NCI-H510A treated with DMSO at 0.1 percent for 48 hours (cell line): ENCODE data around the gene AIPL1.
A peak's percentile ranks its signal among the peaks of the same experiment; 100 is the strongest.

Source experiments
- DNase-seq: peaks from one replicate; lab custom pipeline; 2025; lab: John Stamatoyannopoulos, UW

AIPL1 gene

DNA sequence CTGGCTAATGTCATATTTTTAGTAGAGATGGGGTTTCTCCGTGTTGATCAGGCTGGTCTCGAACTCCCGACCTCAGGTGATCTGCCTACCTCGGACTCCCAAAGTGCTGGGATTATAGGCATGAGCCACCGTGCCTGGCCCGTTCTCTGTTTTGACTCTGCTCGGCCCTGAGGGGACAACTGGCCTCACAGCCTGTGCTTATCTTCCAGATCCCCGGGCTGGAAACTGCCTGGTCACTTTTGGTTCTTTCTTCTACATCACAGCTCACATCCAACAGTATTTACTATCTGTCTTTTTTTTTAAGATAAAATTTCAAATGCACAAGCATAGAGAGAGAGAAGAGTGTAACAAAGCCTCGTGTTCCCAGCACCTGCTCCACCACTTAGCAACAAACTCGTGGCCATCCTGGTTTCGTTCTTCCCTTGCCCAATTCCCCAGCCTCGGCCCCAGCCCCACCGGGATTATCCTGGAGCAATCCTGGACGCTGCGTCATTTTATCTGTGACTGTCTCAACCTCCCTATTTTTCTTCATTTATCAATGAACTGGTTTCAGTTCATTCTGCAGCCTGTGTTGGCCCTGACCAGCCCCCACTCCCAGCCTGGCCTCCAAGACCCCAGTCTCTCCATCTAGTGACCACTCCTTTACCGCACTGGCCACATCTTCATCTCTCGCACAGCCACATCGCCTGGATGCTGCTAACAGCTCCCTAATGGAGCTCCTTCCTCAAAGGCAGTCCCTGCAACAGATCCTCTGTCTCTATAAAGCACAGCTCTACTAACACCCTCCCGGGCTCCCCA is 30.5 kb upstream of the AIPL1 start:
- DNase-seq, result no peak

DNA sequence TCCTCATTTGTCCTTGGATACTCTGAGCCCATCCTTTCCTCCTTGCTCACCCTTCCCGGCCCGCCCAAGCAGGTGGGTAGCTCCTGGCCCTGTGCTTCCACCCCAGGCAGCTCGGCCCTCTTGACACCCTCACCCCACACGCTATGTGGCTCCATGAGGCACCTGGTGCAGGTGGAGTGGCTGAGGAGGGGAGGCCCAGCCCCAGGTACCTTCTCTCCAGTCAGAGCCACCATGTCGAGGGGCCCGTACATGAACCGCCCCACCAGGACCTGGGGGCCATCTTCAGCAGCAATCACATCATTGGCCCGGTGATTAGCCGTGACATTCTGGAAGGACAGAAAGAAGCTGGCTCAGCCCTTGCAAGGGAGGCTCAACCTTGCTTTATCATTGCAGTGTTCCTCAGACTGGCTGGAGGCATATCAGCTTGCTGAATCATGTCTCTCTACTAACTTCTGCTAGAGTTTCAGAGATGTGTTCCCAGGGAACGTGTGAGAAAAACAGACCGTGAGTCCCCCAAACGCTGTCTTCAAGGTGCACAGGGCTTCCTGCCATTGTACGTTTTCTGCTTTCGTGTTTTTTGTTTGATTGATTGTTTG is 29.6 kb upstream of the AIPL1 start:
- no peak for DNase-seq

DNA sequence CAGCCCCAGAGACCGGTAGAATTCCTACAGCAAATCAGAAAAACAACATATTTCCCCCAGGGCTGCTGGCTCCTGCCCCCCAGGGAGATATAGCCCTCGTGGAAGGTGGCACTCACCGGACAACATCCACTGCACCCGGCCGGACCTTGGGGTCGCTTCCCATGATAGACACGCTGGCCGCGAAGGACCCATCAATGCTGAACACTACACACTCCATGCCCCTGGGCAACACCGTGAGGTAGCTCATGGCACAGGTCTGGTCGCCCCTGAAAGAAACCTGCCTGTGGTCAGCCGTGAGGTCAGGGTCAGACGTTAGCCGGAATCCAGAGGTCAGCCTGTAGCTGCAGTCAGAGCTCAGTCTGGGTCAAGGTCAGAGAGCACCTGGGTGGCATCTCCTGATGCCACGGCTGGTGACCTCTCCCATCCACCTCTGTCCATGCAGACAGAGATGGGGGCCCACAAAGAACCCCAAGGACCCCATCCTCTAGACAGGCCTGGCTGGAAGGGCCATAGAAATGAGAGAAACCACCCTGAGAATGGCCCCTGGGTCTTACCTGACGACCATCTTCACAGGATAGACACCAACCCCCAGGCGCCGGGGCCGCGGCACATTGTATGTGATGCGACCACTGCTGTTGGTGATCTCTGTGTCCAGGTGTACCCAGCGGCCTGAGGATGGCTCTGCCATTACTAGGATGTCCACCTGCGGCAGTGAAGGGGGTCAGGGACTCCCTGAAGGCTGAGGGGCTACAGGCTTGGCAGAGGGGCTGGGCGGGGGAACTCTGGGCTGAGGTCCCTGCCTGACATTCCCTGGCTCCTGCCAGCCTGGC is 28.9 kb upstream of the AIPL1 start:
- DNase-seq, result no peak

DNA sequence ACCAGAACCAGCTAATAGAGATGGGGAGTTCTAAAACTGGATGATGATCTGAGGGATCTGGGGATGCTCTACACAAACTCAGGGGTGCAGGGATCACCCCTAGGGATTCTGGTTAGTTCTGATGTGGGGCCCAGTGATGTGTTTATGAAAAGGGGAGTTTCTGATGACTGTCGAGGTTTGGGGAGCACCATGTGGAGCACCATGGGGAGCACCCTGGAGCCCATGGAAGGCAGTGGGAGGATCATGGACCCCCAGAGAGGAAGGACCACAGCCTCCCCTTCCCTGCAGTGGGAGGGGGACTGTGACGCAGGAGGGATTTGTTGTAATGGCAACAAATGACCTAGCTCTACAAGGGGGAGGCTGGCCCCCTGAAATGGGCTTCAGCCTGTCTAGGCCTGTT is 27.8 kb upstream of the AIPL1 start:
- DNase-seq, result no peak

DNA sequence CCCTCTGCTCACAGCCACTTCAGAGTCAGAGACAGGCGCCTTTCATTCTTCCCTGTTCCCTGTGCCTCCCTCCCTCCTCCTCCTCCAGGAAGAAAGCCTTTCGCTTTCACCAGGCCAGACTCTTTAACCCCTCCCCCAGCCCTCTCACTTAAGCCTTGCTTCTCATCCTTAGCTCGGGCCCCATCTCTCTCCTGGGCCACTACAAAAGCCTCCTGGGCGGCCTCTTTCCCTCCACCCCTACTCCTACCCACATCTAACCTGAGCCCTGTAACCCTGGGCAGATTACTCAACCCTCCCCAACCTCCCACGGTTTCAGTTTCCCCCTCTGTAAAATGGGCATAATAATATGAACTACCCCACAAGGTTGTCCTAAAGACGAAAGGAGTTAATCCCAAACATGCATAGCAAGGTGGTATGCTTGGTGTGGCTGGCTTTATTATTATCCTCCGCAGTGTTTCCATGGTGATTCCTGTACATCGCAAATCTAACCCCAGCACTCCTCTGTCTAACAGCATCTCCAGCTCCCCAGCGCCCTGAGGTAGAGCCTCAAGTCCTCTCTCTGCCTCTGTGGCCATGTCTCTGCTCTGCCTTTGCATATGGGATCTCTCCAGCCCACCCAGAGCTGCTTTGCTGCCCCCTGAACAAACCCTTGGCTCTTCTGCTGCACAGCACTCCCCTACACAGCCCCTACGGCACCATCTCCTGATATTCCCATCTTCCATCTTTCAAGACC is 27.0 kb upstream of the AIPL1 start:
- no peak for DNase-seq

DNA sequence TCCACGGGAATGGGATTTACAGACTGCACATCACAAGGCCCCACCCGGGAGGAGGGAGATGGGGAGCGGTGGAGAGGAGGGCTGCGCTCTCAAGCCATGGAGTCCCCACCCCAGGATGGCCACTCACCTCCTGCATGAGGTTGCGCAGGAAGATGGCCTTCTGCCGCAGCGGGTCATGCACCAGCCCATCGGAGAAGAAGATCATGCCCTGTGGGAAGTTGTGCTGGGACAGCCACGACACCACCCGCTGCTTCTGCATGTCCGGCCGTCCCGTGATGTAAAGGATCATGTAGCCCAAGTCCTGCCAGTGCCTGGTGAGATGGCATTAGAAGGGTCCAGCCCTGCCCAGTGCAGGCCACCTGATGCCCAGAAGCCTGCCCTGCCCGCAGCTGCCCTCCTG is 26.3 kb upstream of the AIPL1 start:
- DNase-seq, result no peak

DNA sequence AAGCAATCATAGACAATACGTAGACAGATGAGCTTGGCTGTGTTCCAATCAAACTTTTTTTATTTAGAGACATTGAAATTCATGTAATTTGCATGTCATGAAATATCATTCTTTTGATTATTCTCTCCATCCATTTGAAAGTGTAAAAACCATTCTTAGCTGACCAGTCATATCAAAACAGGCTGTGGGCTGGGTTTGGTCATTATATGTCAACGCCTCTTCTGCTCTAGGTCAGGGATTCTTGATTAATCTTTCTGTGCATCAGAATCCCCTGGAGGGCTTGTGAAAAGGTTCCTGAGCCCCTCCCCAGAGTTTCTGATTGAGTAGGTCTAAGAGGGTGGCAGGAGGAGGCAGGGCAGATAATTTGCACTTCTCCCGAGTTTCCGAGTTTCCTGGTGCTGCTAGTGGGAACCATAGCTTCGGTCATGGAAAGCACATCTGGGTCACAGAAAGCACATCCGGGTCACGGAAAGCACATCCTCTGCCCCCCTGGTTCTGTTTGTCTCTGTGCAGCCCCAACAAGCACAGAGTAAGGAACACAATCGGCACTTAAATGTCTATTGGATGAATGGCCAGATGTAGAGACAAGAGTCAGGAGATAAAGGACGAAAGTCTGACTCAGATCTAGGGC is 25.7 kb upstream of the AIPL1 start:
- DNase-seq, result no peak

DNA sequence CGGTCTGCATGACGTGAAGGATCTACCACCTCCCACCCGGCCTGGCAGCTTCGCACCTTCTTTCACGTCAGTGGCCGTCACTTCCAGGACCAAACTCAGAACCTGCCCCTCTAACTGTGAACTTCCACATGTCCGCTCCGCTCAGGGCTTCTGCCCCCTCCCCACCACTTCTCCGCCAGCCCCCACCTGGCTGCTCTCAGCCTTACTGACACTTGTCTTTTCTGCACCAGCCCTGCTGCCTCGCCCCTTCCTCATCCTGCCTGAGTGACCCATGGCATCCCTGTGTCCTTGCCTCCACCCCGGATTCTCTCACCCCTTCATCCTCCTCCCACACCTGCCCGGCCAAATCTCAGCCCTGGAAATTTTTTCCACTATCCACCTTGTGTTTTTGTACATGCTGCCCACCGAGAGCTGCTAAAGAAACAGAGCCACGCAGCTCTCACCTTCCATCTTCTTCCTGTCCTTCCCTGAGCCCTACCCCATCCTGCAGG is 23.6 kb upstream of the AIPL1 start:
- no peak for DNase-seq

DNA sequence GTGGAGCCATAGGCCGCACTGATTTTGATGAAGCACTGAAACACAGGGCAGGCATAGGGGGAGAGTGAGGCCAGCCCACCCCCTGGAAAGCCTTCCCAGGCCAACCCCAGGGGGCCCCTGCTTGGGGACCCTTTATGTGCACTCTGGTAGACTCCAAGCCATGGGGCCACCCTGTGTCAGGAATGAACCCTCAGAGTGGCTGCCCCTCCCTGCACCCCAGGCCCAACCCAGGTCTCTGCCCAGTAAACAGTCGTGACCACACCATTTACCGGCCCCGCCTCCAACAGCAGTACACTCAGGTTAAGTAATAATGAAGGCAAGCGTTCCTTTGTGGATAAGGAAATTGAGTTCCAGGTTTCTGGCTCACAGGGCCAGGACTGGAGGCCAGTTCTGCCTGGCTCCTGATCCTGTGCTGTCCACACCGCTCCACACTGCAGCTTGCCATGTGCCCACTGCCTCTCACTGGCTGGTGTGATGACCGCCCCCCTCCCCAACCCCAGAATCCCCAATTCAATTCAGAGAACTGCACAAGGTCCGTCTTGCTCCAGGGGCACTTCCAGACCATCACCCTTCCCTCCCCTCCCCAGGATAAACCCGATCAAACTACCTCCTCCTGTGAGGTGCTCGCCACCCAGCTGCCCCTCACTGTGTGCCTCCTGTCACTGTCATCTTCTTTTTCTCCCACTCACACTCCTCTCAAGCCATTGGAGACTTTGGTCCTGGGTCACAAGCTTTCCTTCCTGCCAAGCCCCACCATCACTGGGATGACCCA is 23.0 kb upstream of the AIPL1 start:
- peak; percentile 2 for DNase-seq

DNA sequence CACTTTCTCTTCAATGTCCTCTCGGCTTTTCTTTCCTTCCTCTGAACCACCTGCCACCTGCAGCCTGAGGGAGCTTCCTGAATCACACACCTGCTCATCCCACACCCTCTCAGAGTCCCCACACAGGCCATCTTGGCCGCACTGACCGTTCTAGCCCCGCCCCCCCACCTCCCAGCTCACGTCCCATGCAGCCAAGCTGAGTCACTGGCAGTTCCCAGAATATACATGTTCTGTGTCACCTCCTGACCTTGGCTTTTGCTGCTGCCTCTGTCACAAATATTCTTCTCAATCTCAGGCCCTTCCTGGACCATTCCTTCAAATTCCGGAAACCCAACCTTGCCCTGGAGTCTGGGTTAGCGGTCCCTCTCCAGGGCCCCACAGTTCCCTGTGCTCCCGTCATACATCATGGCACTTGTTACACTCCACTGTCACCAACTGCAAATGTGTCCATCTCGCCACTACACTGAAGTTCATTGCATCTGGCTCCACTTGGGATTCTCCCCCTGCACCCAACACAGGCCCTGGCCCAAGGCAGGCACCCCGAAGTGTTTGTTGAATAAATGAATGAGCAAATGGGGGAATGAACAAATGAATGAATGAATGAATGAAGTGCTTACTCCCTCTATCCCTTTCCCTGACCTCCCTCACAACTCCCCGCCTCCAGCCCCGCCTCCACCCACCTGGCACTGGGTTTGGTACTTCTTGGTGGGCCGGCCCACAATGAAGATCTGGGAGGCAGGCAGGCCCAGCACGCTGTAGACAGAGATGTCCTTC is 22.2 kb upstream of the AIPL1 start:
- peak; percentile 77 for DNase-seq

DNA sequence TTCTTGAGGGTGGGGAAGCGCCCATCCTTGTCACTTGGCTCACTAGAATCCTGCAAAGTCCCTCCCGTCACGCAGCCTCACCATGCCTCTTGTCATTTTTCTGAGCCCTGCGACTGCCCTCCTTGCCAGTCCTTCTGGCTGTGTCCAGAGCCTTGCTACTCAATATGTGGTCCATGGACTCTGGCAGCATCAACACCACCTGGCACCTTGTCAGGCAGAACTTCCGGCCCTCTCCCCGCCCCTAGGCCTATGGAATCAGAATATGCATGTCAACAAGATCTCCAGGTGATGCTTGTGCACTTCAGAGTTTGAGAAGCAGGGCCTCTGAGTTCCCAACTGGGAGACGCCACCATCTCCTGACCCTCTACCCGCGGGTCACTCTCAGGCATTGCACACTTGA is 21.4 kb upstream of the AIPL1 start:
- peak; percentile 88 for DNase-seq

DNA sequence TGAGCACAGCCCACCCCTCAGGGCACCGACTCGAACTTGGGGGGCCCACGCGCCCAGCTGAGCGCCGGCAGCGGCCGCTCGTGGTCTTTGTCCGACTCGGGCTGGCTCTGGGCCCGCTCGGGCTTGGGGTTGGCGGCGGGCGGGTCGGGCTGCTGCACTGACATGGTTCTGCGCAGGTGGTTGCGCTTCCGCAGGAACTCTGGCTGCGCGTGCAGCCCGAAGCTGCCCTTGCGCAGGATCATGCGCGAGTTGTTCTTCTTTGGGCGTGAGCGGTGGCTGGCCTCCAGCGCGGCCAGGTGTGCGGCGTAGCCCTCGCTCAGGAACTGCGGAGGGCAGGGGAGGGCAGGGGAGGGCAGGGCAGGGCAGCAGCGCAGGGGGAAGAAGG is 20.4 kb upstream of the AIPL1 start:
- DNase-seq, result peak; percentile 61

DNA sequence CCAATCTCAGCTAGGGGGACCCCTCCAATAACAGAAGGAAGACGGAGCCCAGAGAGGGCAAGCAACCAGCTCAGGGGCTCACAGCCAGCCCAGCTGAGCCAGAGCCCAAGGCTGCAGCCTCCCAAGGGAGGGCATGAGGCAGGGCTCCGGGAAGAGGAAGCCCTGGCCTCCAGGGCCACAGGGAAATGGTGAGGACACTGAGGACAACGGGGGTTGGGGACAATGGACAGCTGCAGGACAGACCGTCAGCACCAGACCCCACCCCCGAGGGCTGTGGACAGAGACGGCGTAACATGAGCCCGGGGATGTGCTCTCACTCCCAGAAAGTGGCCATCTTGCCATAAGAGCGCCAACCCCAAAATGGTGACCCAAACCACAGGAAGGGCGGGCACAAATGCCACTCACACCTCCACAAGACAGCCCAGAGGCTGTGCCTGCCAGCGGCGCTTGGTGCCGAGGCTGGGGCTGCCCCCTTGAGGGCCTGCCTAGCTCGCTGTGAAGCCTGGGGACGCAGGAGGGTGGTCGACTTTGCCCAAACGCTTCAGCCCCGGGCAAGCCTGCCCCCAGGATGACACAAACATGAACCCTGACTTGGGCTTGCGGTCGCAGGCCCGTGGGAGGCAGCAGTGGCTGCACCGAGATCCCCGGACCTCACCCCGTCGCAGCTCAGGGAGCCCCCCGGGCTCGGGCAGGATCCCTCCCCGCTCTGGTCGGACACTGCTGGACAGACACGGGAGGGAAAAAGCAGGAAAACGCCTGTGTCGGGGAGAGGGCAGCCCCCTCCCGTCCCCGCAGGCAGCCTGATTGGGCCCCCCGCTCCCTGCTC is 19.8 kb upstream of the AIPL1 start:
- DNase-seq, result no peak

DNA sequence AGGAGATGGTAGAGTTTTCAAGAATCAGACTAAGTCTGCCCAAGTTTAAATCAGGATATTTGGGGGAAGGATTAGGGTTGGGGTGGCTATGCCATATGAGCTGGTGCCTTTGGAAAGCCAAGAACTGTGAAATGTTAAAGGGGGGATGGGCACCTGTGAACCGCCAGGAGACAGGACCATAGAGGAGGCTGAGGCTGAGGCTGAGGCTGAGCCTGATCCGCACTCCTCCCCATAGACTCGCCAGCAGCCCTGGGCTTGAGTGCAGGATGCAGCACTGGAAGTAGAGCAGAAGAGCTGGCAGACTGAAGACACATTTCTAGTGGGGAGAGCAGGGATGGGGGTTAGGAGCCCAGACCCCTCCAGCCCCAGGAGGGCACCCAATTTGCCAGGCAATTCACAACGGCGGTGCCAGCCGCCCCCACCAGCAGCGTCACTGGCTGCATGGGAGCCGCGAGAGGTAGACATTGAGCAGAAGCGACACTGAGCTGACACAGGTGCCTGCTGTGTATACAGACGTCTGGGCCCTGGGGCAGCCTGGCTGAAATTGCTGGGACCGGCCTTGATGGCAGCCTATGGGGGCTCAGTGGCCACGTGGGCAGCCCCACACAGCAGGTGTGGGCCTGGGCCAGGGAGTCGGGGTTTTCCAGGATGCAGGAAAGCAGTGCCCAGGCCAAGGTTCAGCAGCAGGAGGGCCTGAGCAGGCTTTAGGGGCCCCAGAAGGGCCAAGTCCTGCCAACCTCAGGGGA is 18.5 kb upstream of the AIPL1 start:
- no peak for DNase-seq

DNA sequence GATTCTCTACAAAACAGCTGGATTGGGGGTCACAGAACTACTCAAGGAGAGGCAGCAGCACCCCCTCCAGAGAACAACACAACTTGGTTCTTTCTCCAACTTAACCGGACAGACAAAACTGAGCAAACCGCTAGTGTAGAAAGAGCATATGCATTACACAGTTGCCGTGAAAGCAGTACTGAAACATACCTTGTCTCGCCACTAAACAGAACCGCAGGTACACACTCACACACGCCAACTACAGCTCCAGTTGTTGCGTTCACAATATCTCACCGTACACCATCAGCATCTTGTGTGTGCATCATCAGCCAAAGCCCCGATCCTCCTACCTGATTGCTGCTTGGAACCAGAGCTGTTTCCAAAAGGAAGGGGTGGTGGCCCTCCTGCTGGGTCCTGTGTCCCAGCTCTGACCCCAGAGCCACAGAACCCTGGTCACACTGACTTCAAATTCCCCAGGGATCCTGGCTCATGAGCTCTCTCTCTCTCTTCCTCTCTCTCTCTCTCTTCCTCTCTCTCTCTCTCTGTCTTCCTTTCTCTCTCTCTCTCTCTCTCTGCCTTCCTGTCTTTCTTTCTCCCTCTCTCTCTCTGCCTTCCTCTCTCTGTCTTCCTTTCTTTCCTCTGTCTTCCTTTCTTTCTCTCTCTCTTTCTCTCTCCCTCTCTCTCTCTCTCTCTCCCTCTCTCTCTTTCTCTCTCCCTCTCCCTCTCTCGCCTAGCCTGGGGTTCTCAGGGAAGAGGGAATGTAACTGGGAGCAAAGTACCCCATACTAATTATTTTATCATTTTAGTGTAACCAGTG is 17.7 kb upstream of the AIPL1 start:
- no peak for DNase-seq

DNA sequence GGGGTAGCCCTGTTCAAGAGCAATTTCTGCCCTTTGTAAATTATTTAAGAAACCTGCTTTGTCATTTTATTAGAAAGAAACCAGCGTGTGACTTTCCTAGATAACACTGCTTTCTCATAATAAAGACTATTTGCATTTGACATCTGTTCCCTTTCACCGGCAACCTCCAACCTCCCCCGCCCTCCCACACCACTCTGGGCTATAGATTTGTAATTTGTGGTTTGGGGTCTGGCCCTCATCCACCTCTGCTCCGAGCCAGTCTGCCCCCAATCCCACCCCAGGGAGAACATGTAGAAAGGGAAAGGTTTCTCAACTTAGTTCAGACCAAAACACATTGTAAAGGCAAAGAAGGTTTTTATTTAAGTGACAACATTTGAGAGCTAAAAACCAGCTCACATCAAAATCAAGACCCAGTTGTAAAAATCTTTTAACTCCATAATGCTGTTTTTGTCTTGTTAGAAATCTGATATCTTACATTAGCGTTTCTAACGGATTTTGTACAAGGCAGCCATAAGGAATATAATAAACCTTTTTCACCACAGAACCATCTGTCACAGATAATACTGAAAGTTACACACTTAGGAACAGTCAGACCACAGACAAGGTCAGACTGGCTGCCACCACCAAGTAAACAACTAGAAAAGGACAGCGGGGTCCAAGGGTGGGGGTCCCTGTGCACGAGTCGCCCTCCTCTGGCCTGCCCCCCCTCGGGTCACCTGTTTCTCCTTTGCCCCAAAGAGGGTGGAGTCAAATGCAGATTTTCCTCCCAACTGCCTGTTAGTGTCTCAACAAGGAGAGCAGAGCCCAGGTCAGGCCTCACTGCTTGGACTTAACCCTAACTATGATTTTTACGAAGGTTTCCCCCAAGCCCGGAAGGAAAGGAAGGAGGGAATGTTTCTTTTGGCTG is 16.3 kb upstream of the AIPL1 start:
- DNase-seq, result no peak

DNA sequence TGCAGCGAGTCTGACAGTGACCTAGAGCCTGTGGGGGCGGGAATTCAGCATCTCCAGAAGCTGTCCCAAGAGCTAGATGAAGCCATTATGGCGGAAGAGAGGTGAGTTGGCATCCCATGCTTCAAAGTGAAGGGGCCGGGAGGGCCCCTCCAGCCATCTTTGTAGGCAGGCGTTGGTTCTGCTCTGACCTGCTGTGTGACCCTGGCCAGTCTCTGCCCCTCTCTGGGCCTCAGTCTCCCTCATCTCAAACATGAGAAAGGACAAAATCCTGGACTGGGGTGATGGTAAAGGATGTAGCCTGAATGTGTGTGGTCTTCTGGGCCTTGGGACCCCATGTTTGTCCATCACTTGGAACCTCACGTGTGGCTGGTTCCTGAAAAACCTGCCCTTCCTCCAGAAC is 14.4 kb upstream of the AIPL1 start:
- DNase-seq, result no peak
